Suppressor macrophage treated with lipopolysaccharide for 1 hour (primary cell): ENCODE data around the gene NDFIP1.

Experiments used
- DNase-seq, 3 donors: peaks; one replicate each; pipeline ENCODE4 v3.0.0-alpha.2; 2020 to 2022

NDFIP1 gene

DNA sequence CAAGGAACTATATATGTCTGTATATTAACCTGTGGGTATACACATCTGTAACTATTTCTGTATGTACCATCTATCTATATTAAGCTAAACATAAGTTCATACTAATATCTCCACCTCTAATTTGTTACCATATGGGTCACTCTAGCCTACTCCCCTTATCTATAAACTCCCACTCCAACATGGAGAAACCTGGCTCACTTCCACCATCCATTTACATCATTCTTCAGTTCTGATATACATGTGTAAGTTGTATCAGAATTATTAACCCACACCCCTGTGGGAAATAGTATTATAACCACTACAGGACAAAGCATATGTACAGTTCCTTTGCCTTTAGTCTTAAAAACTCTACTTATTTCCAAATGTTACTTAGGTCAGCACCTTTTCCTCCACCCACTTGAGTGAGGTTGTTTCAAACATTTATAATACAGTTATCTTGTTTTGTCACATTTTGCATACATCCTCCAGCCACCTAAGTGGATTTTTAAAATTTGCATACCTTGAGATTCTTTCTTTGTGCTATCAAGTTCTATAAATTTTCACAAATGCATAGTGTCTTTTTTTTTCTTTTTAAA, 10.6 kb downstream of the NDFIP1 start:
- DNase-seq = no peak

DNA sequence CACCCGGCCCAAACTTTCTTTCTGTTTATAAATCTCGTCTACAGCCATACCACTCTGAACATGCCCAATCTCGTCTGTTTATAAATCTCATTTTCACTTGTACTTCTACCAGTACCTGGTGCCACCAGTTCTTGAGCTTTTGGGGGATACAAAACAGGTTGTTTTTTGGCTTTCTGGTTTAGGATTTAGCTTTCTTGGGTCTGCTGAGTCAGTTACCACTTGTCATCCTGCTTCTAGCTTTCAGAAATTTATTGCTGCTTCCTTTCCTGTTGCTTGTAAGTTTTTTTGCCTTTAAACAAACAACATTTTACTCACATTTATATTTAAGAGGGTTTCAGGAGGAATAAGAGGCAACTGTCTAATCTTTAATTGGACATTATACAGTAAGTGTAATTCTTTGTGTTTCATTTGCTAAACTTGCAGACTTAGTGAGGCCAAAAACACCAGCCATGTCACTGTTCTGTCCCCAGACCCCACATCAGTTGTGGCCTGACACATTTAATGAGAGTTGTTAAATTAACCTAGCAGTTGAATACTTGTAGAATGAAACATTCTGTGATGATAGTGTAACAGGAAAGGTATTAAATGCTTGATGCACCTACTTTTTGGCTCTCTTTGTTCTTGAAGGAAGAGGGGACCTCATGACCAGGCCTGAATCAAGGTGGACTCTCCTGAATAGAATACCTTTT, 11.8 kb downstream of the NDFIP1 start:
- no peak for DNase-seq

GRCh38 chr5:142122121-142122520, 13.5 kb downstream of the NDFIP1 start:
- DNase-seq = no peak

- peak in 1 of 3 donors; percentile 16 for DNase-seq
Measured at GRCh38 chr5:142125378-142125777, 16.8 kb downstream of the NDFIP1 start.

- peak in 1 of 3 donors; percentile 8 for DNase-seq
Measured at GRCh38 chr5:142125963-142126362, 17.4 kb downstream of the NDFIP1 start.

GRCh38 chr5:142128675-142129208, 20.2 kb downstream of the NDFIP1 start:
- DNase-seq = peak in 1 of 3 donors; percentile 5

GRCh38 chr5:142129446-142130066, 21.0 kb downstream of the NDFIP1 start:
- no peak for DNase-seq

GRCh38 chr5:142131394-142131793, 22.8 kb downstream of the NDFIP1 start:
- DNase-seq = no peak

- no peak for DNase-seq
Measured at GRCh38 chr5:142132916-142133315, 24.3 kb downstream of the NDFIP1 start.

DNA sequence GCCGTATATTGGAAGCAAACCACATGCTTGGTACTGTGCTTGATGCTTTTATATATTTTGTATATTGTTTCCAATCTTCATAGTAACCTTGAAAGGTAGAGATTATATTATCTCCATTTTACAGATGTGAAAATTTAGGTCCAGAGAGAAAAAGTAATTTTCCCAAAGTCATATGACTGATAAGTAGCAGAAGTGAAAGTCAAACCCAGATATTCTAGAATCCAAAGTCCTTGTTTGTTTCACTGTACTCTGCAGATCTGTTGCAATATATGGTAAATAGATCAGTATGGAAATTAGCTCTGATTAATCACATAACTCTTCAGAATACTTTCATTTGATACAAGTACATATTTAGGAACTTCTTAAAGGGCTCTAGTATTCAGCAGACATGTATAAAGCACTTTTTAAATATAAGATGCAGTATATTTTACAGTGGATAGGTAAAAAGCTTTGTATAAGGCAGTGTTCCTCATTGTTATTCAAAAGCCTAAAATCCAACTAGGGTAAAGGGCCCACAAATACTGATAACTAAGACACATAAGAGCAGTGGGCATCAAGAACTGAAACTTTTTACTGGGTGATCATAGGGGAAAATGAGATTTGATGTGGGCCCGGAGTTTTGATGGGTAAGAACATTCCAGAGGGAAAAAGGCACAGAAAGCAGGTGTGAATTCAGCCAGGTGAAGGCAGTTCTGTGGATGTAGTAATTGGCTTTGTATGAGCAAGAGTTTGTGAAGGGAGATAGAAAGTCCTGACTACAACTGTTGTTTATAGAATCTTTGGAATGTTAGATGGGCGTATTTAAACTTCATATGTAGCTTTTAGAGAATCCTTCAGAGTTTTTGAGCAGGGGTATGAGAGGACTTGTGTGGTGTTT, 25.0 kb downstream of the NDFIP1 start:
- peak in 2 of 3 donors; percentile 20 to 55 for DNase-seq

GRCh38 chr5:142134331-142135010, 25.9 kb downstream of the NDFIP1 start:
- DNase-seq = peak; percentile 29 to 36 (median 30)

GRCh38 chr5:142141463-142141862, 32.9 kb downstream of the NDFIP1 start:
- peak in 1 of 3 donors; percentile 15 for DNase-seq

GRCh38 chr5:142143878-142144277, 35.3 kb downstream of the NDFIP1 start:
- DNase-seq = peak; percentile 35 to 69 (median 60)

- peak; percentile 72 to 79 (median 77) for DNase-seq
Measured at GRCh38 chr5:142145106-142145900, 36.7 kb downstream of the NDFIP1 start.

DNA sequence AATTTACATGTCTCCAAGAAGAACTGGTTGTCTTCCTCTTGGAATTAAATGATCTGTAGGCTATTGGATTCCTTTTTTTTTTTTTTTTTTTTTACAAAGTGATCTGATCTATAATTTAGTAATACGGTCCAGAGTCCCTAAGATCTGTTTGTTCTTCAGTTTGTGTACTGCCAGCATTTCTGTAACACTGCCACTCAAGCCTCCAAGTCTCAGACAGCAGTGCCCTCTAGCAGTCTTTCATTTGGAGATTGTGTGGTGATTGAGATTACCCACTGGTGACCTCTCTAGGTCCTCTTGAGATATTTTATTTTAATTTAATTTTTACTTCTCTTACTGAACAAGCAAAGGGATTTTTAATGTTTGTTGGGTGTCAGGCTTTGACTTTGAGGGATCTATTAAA, 40.8 kb downstream of the NDFIP1 start:
- peak in 1 of 3 donors; percentile 1 for DNase-seq

GRCh38 chr5:142150431-142150830, 41.9 kb downstream of the NDFIP1 start:
- peak in 1 of 3 donors; percentile 3 for DNase-seq

GRCh38 chr5:142151436-142152383, 43.1 kb downstream of the NDFIP1 start:
- DNase-seq = peak; percentile 75 to 87 (median 81)

DNA sequence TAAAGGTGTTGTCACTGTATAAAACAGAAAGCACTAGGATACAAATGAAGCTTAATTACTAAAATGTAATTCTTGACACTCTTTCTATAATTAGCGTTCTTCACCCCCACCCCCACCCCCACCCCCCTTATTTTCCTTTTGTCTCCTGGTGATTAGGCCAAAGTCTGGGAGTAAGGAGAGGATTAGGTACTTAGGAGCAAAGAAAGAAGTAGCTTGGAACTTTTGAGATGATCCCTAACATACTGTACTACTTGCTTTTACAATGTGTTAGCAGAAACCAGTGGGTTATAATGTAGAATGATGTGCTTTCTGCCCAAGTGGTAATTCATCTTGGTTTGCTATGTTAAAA, 43.8 kb downstream of the NDFIP1 start:
- DNase-seq = peak in 1 of 3 donors; percentile 16

DNA sequence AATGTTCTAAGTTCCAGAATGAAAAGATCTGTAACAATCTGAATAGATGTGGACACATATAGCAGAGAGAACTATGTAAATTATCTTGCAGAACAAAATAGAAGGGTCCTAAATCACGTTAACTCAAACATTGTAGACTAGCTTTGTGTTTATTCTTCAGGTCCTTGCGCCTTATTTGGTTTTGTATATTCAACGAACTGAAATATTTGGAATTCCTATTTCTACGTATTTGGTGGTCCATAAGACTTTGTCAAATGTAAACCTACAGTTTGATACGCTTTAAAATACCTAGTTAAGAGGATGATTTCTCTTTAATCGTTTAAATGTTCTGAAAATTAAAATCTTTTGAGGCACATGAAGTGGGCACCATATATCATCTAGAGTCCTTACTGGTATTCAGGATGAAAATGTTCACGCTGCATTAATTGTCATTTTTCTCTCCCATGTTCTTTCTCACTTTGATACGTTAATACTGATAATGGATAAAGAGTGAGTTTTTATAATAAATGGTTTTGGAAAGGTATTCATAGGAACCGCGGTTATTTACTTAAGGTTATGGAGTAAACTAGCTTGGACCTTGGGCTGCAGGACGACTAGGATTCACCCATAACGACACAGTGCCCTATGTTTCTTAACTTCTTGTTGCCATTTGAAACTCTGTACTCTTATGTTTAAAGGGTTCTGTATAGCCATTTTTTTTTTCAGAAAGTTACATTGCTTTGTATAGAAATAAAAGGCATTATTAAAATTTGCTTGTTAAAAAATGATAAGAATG, 45.3 kb downstream of the NDFIP1 start:
- DNase-seq = peak in 1 of 3 donors; percentile 15
